ENCODE results near the gene AHSA1. TPM values are rescaled to one million over a fixed set of nuclear protein-coding genes. Genes with fewer than 3 reads are reported as not detected.

The AHSA1 gene
- total and polyA plus RNA-seq, 2 of the 8 experiments (the other 6 are each of a cell fraction or from before 2014, with no cell fraction given): 155 to 221 TPM

- CTCF ChIA-PET (ENCODE audit: partially characterized antibody): interaction anchor here (0.6 to 2.1 kb wide), 4 partner anchors 11 to 215 kb away, joined by 3 to 9 read pairs (median 3); partner anchors contain the start of gene AHSA1
- no peak overlapping the region for H3K27ac ChIP-seq (ENCODE audit: low read depth, low read length)
- H3K79me1 ChIP-seq (ENCODE audit: low read depth, low read length): no peaks in the 10 kb centered on the region
- H3K14ac ChIP-seq (ENCODE audit: insufficient read length): no peak overlapping the region
- H3K36me3 ChIP-seq (ENCODE audit: control insufficient read depth in 2 of 4, insufficient read depth in 4 of 4, low read length in 3 of 4): peaks cover 7 to 27% (median 18%) of the 10 kb centered on the region in 4 experiments
- TF ChIP-seq CHD1 (IDR thresholded peaks at IDR 0.05; ENCODE audit: low read depth, low read length) (no peak), USF2 (IDR thresholded peaks at IDR 0.05; ENCODE audit: low read length) (no peak), POLR2AphosphoS5 (IDR thresholded peaks at IDR 0.05; ENCODE audit: low read depth, low read length) (no peak), TAF1 (IDR thresholded peaks at IDR 0.05; ENCODE audit: low read depth, low read length) (no peak)
- no peaks in the 10 kb centered on the region for H3K4me1 ChIP-seq (replicated peaks in 1 of 4; ENCODE audit: control insufficient read depth in 3 of 4, insufficient read depth in 4 of 4, low read length in 3 of 4)
- H2BK20ac ChIP-seq (ENCODE audit: low read length): no peak overlapping the region
- H3K23ac ChIP-seq (ENCODE audit: insufficient read length): no peak overlapping the region
- no peak overlapping the region for H3K4ac ChIP-seq (replicated peaks; ENCODE audit: insufficient read length, low read depth, low read length)
- H2AFZ ChIP-seq (ENCODE audit: low read length): no peak overlapping the region
- H3K9ac ChIP-seq (replicated peaks in 1 of 4; ENCODE audit: extremely low read depth in 1 of 4, low read depth in 3 of 4, low read length in 3 of 4): no peak overlapping the region
- no peaks in the 10 kb centered on the region for H3K23me2 ChIP-seq (ENCODE audit: low read depth, low read length)
- no peak overlapping the region for H4K8ac ChIP-seq (ENCODE audit: extremely low read depth, insufficient read depth, low read length)
- no peak overlapping the region for H3K18ac ChIP-seq (ENCODE audit: extremely low read depth, low read length)
- H2BK12ac ChIP-seq (ENCODE audit: low read depth, low read length): no peak overlapping the region
- no peaks in the 10 kb centered on the region for H4K20me1 ChIP-seq (replicated peaks in 1 of 2; ENCODE audit: control insufficient read depth in 1 of 2, insufficient read depth in 2 of 2, low read length in 2 of 2)
- H3K56ac ChIP-seq (replicated peaks; ENCODE audit: insufficient read length, low read depth, low read length): no peak overlapping the region
- FAIRE-seq: no peak
- H2BK15ac ChIP-seq (ENCODE audit: low read length): no peak overlapping the region
- no peak overlapping the region for H4K5ac ChIP-seq (ENCODE audit: insufficient read length, low read depth, low read length)
- H4K91ac ChIP-seq (replicated peaks; ENCODE audit: insufficient read length, low read length): no peak overlapping the region
- no peaks in the 10 kb centered on the region for H3K79me2 ChIP-seq (ENCODE audit: control insufficient read depth in 1 of 2, insufficient read depth in 2 of 2, low read length in 2 of 2)
- no peak for DNase-seq (ENCODE audit: low read depth in 1 of 2, low spot score in 2 of 2)
- POLR2A ChIA-PET (ENCODE audit: partially characterized antibody): no interaction called here
- no peak overlapping the region for H2BK5ac ChIP-seq (ENCODE audit: low read depth, low read length)
- no peak overlapping the region for H2BK120ac ChIP-seq (replicated peaks; ENCODE audit: low read depth, low read length)
- H3K4me3 ChIP-seq (ENCODE audit: extremely low read depth in 1 of 4, insufficient read depth in 2 of 4, low read depth in 3 of 4, low read length in 4 of 4): no peak overlapping the region
- H3K27me3 ChIP-seq (replicated peaks in 1 of 4; ENCODE audit: control insufficient read depth in 3 of 4, extremely low read depth in 1 of 4, insufficient read depth in 3 of 4, low read length in 3 of 4): no peaks in the 10 kb centered on the region
- no peak overlapping the region for H3K4me2 ChIP-seq (ENCODE audit: insufficient read depth in 1 of 2, low read depth in 2 of 2, low read length in 2 of 2)
- H3K9me3 ChIP-seq (ENCODE audit: insufficient read depth in 2 of 2, low read depth in 1 of 2, low read length in 1 of 2): no peaks in the 10 kb centered on the region
- H2AK5ac ChIP-seq (ENCODE audit: low read depth, low read length): no peak overlapping the region
Measured at GRCh38 chr14:77516126-77516525, 58.2 kb downstream of the AHSA1 start.

Small RNAs within 50 kb of the gene (small RNA-seq; reads per million reads assigned to genes)
- not detected for gene RF00404 (ENCODE audit: insufficient read depth)

Other genes starting within 250 kb of the AHSA1 start
- 0.30 and 0.55 TPM in 2 replicates for gene NGB, start 186.9 kb upstream of the AHSA1 start, total RNA-seq (2021; fragmentation: NEBNext Ultra II Directional; extraction: Animal tissue kit (Norgen Biotek cat#: 25700))
- gene NGB, start 186.9 kb upstream of the AHSA1 start, polyA plus RNA-seq (2011; rRNA removed): 0.60 and 0.78 TPM in 2 replicates
- gene POMT2, start 137.2 kb upstream of the AHSA1 start, total RNA-seq (2021; fragmentation: NEBNext Ultra II Directional; extraction: Animal tissue kit (Norgen Biotek cat#: 25700)): 41.2 and 44.9 TPM in 2 replicates
- gene POMT2, start 137.2 kb upstream of the AHSA1 start, polyA plus RNA-seq (2011; rRNA removed): 20.8 and 34.1 TPM in 2 replicates
- gene GSTZ1, start 137.1 kb upstream of the AHSA1 start, total RNA-seq (2021; fragmentation: NEBNext Ultra II Directional; extraction: Animal tissue kit (Norgen Biotek cat#: 25700)): 26.6 and 29.1 TPM in 2 replicates
- gene GSTZ1, start 137.1 kb upstream of the AHSA1 start, polyA plus RNA-seq (2011; rRNA removed): 33.6 and 40.3 TPM in 2 replicates
- gene TMED8, start 81.0 kb upstream of the AHSA1 start, total RNA-seq (2021; fragmentation: NEBNext Ultra II Directional; extraction: Animal tissue kit (Norgen Biotek cat#: 25700)): 13.1 and 13.4 TPM in 2 replicates
- 4.8 and 5.5 TPM in 2 replicates for gene TMED8, start 81.0 kb upstream of the AHSA1 start, polyA plus RNA-seq (2011; rRNA removed)
- gene SAMD15, start 80.7 kb upstream of the AHSA1 start, total RNA-seq (2021; fragmentation: NEBNext Ultra II Directional; extraction: Animal tissue kit (Norgen Biotek cat#: 25700)): 0.99 and 1.0 TPM in 2 replicates
- 0.17 and 0.42 TPM in 2 replicates for gene SAMD15, start 80.7 kb upstream of the AHSA1 start, polyA plus RNA-seq (2011; rRNA removed)
- 0.48 TPM in 1 of 2 replicates, not detected in the other for gene NOXRED1, start 34.6 kb upstream of the AHSA1 start, total RNA-seq (2021; fragmentation: NEBNext Ultra II Directional; extraction: Animal tissue kit (Norgen Biotek cat#: 25700))
- gene NOXRED1, start 34.6 kb upstream of the AHSA1 start, polyA plus RNA-seq (2011; rRNA removed): 0.14 and 0.23 TPM in 2 replicates
- gene VIPAS39, start 492 bp upstream of the AHSA1 start, total RNA-seq (2021; fragmentation: NEBNext Ultra II Directional; extraction: Animal tissue kit (Norgen Biotek cat#: 25700)): 16.3 and 19.6 TPM in 2 replicates
- 13.3 and 20.6 TPM in 2 replicates for gene VIPAS39, start 492 bp upstream of the AHSA1 start, polyA plus RNA-seq (2011; rRNA removed)
- 0.52 TPM in 2 replicates for gene ISM2, start 40.7 kb downstream of the AHSA1 start, total RNA-seq (2021; fragmentation: NEBNext Ultra II Directional; extraction: Animal tissue kit (Norgen Biotek cat#: 25700))
- gene ISM2, start 40.7 kb downstream of the AHSA1 start, polyA plus RNA-seq (2011; rRNA removed): 0.61 and 0.79 TPM in 2 replicates
- 31.8 and 35.1 TPM in 2 replicates for gene SPTLC2, start 158.5 kb downstream of the AHSA1 start, total RNA-seq (2021; fragmentation: NEBNext Ultra II Directional; extraction: Animal tissue kit (Norgen Biotek cat#: 25700))
- 7.6 and 8.9 TPM in 2 replicates for gene SPTLC2, start 158.5 kb downstream of the AHSA1 start, polyA plus RNA-seq (2011; rRNA removed)
- gene ALKBH1, start 249.9 kb downstream of the AHSA1 start, total RNA-seq (2021; fragmentation: NEBNext Ultra II Directional; extraction: Animal tissue kit (Norgen Biotek cat#: 25700)): 19.9 and 20.0 TPM in 2 replicates
- 9.5 and 14.3 TPM in 2 replicates for gene ALKBH1, start 249.9 kb downstream of the AHSA1 start, polyA plus RNA-seq (2011; rRNA removed)

All from H1 (cell line).